ENCODE data around the gene KY. TPM values are rescaled to one million over a fixed set of nuclear protein-coding genes. Genes with fewer than 3 reads are reported as not detected.

Gene KY
- total and polyA plus RNA-seq, 2 of the 8 experiments (the other 6 are each of a cell fraction or from before 2014, with no cell fraction given), result not detected

DNA sequence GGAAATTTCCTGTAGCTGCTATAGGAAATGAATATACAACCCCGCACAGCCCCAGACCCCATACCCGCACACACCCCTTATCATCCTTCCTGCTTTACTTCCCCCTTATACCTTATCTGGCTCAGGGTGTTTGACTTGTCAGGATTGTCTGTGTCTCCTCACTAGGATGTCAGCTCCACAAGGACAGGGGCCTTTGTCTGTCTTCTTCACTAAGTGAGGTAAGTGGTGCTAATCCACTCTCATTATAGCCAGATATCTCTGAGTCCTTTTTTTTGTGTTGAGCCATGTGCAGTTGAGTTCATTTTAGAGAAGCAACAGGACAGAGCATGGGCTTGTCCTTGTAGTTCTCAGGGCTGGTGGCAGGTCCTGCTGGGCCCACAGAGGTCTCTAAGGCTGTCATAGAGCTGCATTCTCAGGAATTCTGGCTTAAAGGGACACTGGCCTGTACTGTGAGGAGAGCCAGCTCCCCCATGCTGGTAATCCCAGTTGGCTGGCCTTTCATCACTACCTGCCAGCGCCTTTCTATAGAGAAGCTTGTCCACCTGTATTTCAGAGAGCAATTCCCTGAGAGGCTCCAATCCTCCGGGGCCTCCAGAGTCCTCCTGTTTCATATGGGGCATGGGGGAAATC is 9.0 kb downstream of the KY start (continued):
- TF ChIP-seq CBX5 (IDR thresholded peaks at IDR 0.05; ENCODE audit: low read depth, low read length), result no peak

Data from H1 (cell line).